Fibroblast of skin of scalp (primary cell): ENCODE measurements around the gene CYSTM1.

Experiments used
- DNase-seq: peaks from one replicate; pipeline ENCODE4 v3.0.0-alpha.2; 2013

CYSTM1 gene

GRCh38 chr5:140213370-140213983 is 38.5 kb downstream of the CYSTM1 start:
- DNase-seq: no peak

DNA sequence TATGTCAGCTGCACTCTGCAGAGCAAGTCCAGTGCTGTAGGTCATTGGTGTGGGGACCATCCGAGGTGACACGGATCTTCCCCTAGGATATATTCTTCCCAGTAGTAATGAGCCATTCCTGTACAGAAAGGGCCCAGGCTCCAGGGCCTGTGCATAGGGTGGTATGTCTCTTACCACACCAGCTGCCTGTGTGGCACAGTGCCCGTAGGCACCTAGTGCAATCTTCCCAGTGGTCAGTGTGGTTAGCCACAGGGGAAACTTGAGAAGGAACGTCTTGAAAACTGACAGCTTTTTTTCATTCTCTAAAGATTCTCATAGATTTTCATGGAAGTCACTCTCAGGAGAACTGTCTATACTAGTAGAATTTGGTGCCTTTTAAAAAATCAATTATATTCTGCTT is 39.8 kb downstream of the CYSTM1 start:
- DNase-seq: peak; percentile 68

DNA sequence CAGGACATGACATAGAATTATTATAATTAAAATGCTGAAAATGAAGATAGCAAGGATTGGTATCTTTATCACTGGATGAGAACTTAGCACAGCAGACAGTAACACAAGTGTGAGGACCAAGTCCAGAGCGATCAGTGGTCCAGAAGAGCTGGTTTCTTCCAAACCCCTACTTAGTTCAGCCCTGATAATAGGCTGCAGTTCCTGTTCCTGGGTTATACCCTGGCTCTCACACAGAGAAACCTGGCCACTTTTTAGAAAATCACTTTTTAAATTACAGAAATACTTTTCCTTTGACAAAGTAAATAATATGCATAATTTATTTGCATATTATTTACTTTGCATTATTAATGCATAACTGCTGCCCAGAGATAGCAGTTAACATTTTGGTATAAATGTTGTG is 40.3 kb downstream of the CYSTM1 start:
- DNase-seq: no peak

- DNase-seq: no peak
These were observed 41.6 kb downstream of the CYSTM1 start for GRCh38 chr5:140216478-140217074.

DNA sequence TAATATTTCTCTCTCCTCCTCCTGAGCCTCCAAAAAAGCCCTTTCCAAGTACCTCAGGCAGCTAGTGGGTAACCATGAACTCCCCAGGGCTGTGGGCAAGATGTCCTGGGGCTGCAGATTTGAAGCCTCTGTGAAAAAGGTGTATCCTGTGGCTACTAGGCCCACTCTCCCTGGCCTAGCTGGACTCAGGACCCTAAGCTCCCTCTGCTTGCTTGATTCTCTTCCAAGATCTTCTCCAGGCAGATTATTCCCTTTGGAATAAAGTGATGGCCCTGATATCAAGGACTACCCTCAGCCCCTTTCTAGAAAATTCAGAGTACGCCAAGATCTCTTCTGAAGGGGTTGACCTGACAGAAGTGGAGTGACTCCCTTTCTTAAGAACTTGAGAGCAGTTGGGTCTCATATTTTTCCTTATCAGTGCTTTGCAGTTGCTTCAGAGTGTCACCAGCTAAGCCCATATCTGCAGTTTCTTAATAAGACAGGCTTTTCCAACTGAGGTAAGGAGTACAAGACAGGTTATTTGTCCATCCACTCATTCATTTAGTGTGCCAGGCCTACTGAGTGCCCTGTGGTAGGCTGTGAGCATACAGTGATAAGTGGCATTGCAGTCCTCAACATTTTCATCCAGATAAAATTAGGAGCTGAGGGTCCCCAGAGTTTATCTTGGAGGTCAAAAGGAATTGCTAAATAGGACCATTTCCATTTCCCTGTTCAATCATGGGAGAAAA is 42.5 kb downstream of the CYSTM1 start:
- DNase-seq: no peak

DNA sequence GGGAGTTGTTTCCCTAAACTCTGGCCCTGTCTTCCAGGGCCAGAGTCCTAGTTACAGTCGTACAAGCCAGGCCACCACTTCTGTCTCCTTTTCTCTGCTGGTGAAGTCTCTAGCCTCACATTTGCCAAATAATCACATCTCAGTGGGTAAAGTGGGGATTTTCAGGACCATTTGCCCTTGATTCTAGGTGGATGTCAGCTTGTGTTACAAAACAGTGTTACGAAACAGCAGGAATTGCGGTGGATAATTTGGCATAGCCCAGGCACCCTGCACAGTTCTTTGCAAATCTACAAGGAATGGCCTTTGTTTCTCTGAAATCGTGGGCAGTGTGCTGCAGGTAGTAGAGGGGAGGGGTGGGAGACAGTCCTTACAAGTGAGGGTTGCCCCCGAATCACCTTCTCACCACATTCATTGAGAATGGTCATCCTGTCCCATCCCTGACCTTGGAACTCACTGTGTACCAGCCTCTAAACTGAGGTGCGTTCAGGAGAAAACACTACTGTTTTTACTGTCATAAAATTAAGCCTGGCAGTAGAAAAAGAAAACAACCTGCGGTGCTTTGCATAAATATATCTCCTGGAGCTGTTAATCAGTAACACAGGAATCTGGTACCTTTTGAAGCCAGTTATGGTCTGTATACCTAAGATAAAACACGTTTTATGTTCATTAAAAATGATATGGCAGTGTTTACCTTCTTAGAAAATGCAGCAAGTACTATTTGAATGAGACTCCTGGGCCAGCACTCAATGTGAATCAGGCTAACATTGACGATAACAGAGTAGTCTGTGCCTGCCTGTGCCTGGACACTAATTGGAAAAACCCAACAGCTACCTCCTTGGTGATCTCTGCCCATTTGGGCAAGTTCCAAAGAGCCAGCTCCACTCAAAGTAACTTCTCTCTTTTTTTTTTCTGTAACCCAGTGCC is 44.3 kb downstream of the CYSTM1 start:
- no peak for DNase-seq

GRCh38 chr5:140220032-140220697 is 45.2 kb downstream of the CYSTM1 start:
- peak; percentile 36 for DNase-seq

DNA sequence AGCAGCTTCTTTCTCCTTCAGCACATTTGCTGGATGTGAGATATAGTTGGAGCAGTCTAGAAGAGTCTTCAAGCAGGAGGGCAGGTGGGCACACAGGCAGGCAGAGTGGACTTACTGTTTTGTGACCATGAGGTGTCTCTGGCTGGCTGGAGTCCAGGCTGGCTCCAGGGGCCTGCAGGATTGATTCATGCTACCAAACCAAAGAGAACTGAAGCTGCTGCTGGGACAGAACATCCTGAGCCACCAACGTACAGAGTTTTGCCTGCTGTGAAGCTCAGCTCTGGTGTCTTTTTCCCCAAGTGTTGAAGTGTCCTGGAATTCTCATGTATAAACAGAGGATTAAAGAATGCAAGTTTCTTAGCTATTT is 45.7 kb downstream of the CYSTM1 start:
- DNase-seq: peak; percentile 21

GRCh38 chr5:140221697-140222223 is 46.8 kb downstream of the CYSTM1 start:
- peak; percentile 77 for DNase-seq

GRCh38 chr5:140222416-140222815 is 47.4 kb downstream of the CYSTM1 start:
- DNase-seq: no peak

DNA sequence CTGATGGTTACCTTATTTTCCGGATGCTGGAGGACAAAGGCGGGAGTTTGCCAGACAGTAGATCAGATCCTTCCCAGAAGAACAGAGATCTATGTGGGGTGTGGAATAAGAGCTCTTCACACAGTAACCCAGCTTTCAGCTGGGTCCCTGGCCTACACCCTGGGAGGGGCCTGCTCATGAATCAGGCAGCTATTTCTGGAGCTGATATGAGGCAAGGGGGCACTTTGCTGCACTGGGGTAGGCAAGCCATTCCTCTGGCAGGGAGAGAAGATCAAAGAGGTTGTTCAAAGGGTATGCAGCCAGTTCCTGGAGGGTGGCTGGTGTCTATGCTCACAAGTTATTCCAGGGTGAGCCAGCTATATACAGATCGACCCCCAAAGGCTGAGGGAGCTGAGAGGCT is 48.6 kb downstream of the CYSTM1 start:
- no peak for DNase-seq

- DNase-seq: no peak
These were observed 49.7 kb downstream of the CYSTM1 start for GRCh38 chr5:140224658-140225057.

DNA sequence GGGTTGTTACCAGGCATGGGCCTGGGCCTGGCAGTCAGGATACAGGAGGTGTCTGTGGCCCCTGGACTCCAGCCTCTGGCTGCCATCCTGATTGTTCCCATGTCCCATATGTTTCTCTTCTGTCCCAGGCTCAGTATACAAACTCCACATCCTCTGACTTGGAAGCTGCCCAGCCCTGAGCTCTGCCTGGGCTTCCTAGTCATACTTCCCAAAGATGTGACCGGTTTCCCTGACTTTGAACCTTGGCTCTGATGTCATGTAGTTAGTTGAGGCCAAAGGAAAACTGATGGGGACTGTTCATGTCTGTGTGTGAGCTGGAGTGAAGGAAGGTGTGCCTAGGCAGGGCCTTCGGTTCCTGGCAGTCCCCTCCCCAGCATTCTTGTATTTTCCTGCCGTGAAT is 50.4 kb downstream of the CYSTM1 start:
- no peak for DNase-seq

GRCh38 chr5:140227046-140227445 is 52.1 kb downstream of the CYSTM1 start:
- DNase-seq: no peak

DNA sequence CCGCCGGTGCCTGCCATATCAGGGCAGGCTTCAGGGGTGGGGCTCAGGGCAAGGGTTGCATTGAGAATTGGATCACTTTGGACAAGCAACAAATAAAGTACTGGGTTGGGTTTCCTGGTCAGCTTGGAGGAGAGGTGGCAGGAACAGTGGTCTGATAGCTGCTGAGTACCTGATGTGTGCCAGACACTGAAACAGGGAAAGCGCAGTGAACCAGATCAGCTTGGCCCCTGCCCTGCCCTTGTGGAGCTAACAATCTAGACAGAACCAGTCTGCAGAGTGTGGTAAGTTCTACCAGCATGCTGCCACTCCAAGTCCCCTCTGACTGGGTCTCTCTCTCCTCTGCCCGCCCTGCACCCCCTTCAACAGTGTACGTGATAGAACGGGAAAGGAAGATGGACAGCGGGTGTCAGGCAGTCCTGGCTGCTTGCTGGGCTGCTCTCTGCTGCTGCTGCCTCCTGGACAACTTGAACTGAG is 53.4 kb downstream of the CYSTM1 start:
- DNase-seq: no peak

- no peak for DNase-seq
These were observed 55.4 kb downstream of the CYSTM1 start for GRCh38 chr5:140230373-140230772.

DNA sequence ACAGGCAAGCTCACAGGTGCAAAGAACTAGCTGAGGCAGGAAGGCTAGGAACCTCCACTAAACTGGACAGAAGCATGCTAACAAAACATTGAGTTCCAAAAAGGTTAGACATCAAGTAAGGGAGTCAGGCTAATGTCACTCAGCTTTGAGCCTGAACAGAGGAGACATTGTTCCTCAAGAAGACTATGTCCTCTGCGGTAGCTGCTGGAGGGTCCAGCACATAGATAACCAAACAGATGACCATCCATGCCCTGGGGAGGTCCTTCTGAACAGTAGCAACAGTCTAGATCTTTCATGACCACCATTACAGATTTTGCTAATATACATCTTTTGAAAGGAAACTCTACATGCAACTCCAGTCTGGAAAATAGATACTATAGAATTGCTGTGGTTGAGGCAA is 57.7 kb downstream of the CYSTM1 start:
- DNase-seq: no peak

DNA sequence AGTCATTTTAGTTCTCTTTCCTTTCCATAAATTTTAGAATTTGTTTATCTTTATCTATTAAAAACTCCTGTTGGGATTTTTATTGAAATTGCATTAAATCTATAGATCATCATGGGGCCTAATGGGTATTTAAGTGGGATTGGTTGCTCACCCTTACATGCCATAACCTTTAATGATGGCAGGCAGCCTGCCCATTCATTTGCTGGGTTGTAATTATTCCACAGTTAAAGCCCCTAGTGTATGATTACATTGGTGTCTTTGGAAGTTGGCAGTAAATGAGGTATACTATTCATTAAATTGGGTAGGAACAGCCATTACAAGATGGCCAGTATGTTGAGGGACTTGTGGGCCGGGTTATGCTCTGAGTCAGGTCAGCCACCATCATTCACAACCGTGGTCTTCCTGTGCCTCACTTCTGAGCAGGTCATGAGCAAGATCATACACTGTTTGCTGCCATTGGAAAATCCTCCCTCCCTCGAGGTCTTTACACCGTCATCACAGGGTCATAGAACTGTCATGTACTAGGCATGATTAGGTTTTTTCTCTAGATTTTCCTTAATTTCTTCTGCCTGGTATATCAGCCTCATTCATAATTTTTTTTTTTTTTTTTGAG is 59.5 kb downstream of the CYSTM1 start:
- DNase-seq: no peak

- no peak for DNase-seq
These were observed 61.0 kb downstream of the CYSTM1 start for GRCh38 chr5:140235791-140236551.

DNA sequence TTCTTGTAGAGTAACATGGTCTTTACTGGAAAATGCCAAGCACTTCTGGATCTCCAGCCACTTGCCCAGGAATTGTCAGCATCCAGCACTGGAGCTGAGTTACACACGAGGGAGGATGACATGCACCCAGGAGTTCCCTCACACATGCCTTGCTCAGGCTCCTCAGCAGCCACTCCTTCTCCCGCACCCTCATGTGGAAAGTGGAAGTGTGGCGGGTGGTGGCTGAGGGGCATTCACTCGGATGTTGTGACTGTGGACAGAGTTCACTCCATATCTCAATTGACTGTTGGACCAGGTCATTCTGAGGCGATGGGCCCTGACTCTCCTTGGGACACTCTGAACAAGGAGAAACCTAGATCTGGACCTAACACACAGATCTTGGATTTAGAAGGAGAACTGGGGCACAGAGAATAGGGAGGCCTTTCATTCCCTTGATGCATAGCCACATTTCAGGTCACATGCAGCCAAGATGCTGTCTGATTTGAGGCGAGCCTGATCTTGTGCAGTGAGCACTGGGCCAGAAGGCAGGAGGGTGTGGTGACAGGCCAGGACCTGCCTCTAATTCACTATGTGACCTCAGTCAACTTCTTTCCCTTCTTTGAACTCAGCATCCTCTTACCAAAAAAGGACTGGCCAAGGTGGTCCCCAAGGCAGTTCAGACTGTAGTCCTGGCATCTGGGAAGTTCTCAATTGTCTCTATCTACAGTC is 62.1 kb downstream of the CYSTM1 start:
- no peak for DNase-seq
